Stromal cell of bone marrow (primary cell): ENCODE results near the gene OTOP3.

Experiments used
- DNase-seq: peaks from one replicate; pipeline ENCODE4 v3.0.0-alpha.2; 2012; ENCODE audit warnings: low read depth

Gene OTOP3

DNA sequence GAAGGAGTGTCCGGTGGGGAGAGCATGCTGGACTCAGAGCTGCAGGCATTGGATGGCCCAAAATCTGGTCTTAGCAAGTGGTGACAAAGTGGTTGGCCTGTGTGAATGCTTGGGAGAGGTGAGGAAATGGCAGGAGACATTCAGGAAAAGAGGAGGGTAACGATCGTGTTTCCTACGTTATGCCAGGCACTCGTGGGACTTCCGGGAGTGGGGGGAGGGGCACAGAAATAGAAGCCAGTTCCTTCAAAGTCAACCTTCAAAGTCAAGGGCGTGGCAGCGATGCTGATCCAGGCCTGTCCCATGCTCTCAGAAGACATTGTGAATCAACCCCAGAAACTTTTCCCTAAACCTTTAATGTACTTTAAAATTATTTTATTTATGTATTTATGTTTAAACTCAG is 3.8 kb downstream of the OTOP3 start:
- no peak for DNase-seq

DNA sequence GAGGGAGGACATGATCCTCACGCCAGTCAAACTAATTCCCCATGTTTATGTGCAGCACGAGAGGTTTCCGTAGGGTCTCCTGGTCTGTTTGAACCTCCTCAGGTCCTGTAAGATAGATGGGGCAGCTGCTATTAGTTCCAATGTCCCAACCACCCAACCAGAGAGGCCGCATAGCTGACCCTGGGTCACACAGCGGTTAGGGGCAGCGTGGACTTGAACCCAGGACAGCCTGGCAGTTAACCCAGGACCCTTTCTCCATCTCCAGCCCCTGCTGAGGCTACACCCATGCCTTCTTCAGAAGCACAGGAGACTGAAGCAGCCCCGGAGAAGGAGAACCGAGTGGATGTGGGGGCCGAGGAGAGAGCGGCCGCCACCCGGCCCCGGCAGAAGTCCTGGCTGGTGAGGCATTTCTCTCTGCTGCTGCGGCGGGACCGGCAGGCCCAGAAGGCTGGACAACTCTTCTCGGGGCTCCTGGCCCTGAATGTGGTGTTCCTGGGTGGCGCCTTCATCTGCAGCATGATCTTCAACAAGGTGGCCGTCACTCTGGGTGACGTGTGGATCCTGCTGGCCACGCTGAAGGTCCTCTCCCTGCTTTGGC is 5.5 kb downstream of the OTOP3 start:
- DNase-seq: no peak

GRCh38 chr17:74943808-74944522 is 8.3 kb downstream of the OTOP3 start:
- no peak for DNase-seq

GRCh38 chr17:74945543-74945942 is 9.8 kb downstream of the OTOP3 start:
- no peak for DNase-seq

- no peak for DNase-seq
Observed at GRCh38 chr17:74946641-74947040, 10.9 kb downstream of the OTOP3 start.

GRCh38 chr17:74947041-74947754 is 11.5 kb downstream of the OTOP3 start:
- DNase-seq: no peak

- DNase-seq: no peak
Observed at GRCh38 chr17:74949455-74950115, 13.9 kb downstream of the OTOP3 start.

GRCh38 chr17:74950207-74950606 is 14.5 kb downstream of the OTOP3 start:
- no peak for DNase-seq

DNA sequence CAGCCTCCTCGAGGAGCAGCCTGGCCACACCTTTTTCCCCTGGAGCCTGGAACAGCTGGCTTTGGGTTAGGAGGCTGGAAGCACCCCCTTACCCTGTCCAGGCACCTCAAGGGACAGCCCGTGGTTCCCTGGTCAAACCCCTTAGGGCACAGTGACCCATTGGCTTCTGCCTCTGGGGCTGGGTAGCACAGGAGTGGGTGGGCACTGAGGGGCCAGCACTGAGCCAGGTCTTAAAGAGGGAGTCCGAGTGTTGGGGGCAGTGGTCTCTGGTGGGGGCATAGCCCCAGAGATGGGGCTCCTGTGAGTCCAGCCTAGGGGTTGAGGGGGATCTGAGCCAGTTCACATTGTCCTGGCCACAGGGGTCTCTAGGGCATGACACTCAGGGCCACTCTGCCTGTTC is 15.4 kb downstream of the OTOP3 start:
- no peak for DNase-seq

DNA sequence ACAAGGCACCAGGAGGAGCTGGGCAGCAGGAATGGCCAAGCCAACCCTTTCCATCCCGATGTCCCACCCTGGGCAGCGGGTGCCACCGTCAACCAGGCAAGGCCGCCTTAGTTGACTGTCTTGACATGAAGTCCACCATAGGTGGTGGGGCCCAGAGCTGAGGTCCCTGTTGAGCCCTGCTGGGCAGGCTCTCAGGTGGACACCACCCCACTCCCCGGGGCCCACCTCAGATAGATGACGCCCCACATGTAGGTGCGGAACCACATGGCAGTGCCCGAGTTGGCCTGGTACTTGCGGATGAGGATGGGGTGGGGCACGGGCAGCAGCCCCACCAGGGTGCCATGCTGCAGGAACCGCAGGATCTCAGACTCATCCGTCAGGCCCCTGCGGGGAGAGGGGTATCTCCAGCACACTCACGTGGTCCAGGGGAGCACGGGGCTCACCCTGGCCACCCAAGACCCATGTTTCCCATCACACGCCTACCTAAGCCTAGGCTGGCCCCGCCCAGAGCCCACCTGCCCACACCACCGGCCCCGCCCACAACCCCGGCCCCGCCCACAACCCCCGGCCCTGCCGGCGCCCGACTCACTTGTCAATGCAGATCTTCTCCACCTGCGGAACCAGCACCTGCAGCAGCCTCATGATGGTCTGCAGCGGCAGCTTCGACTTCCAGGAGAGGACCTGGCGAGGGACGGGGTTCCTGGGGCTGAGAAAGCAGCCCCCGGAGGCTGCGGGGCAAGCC is 16.2 kb downstream of the OTOP3 start:
- no peak for DNase-seq

- no peak for DNase-seq
Observed at GRCh38 chr17:74952431-74953133, 16.9 kb downstream of the OTOP3 start.

GRCh38 chr17:74953134-74953687 is 17.5 kb downstream of the OTOP3 start:
- DNase-seq: no peak

GRCh38 chr17:74954115-74954514 is 18.4 kb downstream of the OTOP3 start:
- DNase-seq: no peak

- DNase-seq: no peak
Observed at GRCh38 chr17:74954665-74955421, 19.1 kb downstream of the OTOP3 start.

GRCh38 chr17:74956093-74956492 is 20.4 kb downstream of the OTOP3 start:
- no peak for DNase-seq

GRCh38 chr17:74957935-74958740 is 22.4 kb downstream of the OTOP3 start:
- no peak for DNase-seq

GRCh38 chr17:74959826-74960515 is 24.3 kb downstream of the OTOP3 start:
- DNase-seq: no peak

GRCh38 chr17:74960570-74961342 is 25.1 kb downstream of the OTOP3 start:
- DNase-seq: no peak
